IPS DF 4.7 (cell line): Measurements from ENCODE around the gene TMEM135.

Experiments used
- DNase-seq: peaks from one replicate; pipeline ENCODE4 v3.0.0-alpha.2; 2013; ENCODE audit warnings: low spot score; ENCODE audit errors: extremely low read depth

The TMEM135 gene

GRCh38 chr11:87190071-87190470 is 152.3 kb downstream of the TMEM135 start:
- no peak for DNase-seq

- DNase-seq: no peak
These were observed 156.2 kb downstream of the TMEM135 start for GRCh38 chr11:87193756-87194470.

GRCh38 chr11:87194985-87195820 is 157.5 kb downstream of the TMEM135 start:
- DNase-seq: no peak

GRCh38 chr11:87198266-87198881 is 160.6 kb downstream of the TMEM135 start:
- no peak for DNase-seq

GRCh38 chr11:87201376-87201775 is 163.6 kb downstream of the TMEM135 start:
- no peak for DNase-seq

- DNase-seq: no peak
These were observed 166.3 kb downstream of the TMEM135 start for GRCh38 chr11:87203907-87204602.

GRCh38 chr11:87212891-87213290 is 175.2 kb downstream of the TMEM135 start:
- DNase-seq: no peak

- no peak for DNase-seq
These were observed 175.7 kb downstream of the TMEM135 start for GRCh38 chr11:87213444-87213843.

GRCh38 chr11:87215236-87215635 is 177.5 kb downstream of the TMEM135 start:
- DNase-seq: no peak

- DNase-seq: no peak
These were observed 181.5 kb downstream of the TMEM135 start for GRCh38 chr11:87219266-87219665.

- DNase-seq: no peak
These were observed 186.1 kb downstream of the TMEM135 start for GRCh38 chr11:87223816-87224215.

GRCh38 chr11:87224486-87224885 is 186.8 kb downstream of the TMEM135 start:
- no peak for DNase-seq

GRCh38 chr11:87228820-87229219 is 191.1 kb downstream of the TMEM135 start:
- no peak for DNase-seq

- DNase-seq: no peak
These were observed 193.3 kb downstream of the TMEM135 start for GRCh38 chr11:87230995-87231394.

GRCh38 chr11:87232320-87232719 is 194.6 kb downstream of the TMEM135 start:
- DNase-seq: no peak

GRCh38 chr11:87235366-87235765 is 197.6 kb downstream of the TMEM135 start:
- DNase-seq: no peak

- DNase-seq: no peak
These were observed 198.6 kb downstream of the TMEM135 start for GRCh38 chr11:87236368-87236767.

GRCh38 chr11:87239001-87239400 is 201.3 kb downstream of the TMEM135 start:
- no peak for DNase-seq

GRCh38 chr11:87239531-87239930 is 201.8 kb downstream of the TMEM135 start:
- no peak for DNase-seq

GRCh38 chr11:87251560-87251959 is 213.8 kb downstream of the TMEM135 start:
- DNase-seq: no peak

GRCh38 chr11:87252869-87253268 is 215.1 kb downstream of the TMEM135 start:
- DNase-seq: no peak

- no peak for DNase-seq
These were observed 216.8 kb downstream of the TMEM135 start for GRCh38 chr11:87254562-87254961.
